Fibroblast of skin of left quadriceps (primary cell): Measurements from ENCODE around the gene FKRP.
A peak's percentile ranks its signal among the peaks of the same experiment; 100 is the strongest.
"Not testable (repeated sequence)": the region's sequence is repeated elsewhere in the genome, so short reads cannot be mapped to it uniquely, and the experiment has no call there.

Experiments used
- DNase-seq, 2 experiments: peaks; one replicate each; pipeline ENCODE4 v3.0.0-alpha.2; 2013; ENCODE audit warnings: low read depth in 2 of 2

The FKRP gene

DNA sequence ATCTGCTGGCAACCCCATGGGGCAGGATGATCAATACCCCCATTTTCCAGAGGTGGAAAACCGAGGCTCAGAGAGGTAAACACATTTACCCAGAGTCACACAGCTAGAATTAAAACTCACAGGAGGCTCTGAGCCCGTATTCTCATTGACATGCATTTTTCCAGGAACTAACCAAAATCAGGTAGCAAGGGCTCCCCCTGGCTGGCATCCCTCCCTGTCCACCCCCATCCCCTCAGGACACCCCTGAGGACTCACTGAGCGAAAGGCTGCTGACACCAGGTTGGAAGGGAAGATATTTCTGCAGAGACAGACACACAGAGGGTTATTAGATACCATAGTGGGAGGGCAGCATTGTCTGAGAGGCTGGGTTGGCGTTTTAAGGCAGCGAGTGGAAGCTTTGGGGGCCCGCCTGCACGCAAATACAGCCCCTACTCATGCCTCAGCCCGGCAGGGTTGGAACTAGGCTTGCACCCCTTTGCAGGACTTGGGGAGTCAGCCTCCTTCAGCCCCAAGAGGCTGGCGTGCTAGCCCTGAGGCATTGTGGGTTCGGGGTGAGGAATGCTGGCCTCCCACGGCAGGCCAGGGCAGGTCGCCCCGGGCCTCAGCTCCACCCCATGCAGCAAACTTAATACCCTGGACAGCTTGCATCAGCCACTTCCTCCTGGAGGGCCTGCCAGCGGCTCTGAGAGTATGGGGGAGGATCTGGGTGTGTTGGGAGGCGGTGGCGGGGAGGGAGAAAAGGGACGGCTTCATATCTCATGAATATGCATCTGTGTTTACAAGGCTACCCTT is 38.6 kb downstream of the FKRP start:
- peak; percentile 89 to 91 for DNase-seq

DNA sequence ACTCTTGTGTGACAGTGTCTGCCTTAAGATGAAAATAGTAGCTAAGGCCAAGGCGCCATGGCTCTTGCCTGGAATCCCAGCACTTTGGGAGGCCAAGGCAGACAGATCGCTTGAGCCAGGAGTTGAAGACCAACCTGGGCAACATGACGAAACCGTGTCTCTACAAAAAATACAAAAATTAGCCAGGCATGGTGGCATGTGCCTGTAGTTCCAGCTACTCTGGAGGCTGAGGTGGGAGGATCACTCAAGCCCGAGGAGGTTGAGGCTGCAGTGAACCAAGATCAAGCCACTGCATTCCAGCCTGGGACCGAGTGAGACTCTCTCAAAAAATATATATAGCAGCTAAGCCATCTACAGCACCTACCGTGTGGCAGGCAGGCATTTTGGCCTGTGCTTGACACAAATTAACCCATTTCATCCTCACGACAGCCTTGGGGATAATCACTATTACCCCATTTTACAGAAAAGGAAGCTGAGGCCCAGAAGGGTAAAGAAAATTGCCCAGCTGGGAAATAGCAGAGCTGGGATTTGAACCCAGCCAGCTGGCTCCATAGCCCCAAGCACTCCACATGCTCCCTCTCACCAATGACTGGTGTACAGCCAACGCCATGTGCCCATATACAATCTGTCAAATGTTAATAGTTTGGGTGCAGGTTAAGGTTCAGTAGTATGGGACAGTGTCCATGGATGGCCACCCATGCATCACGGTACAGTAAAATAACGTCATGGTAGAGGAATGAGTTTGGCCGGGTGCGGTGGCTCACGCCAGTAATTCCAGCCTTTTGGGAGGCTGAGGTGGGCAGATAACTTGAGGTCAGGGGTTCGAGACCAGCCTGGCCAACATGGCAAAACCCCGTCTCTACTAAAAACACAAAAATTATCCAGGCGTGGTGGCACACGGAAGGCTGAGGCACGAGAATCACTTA is 39.5 kb downstream of the FKRP start:
- no peak for DNase-seq

DNA sequence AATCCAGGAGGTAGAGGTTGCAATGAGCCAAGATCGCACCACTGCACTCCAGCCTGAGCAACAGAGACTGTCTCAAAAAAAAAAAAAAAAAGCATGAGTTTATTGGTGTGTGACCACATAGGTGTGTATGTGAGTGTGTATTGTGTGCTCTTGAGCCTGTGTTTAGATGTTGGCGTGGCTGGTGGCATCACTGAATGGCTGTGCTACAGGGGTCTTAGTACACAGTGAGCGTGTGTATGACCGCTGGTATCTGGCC is 40.1 kb downstream of the FKRP start:
- no peak for DNase-seq

DNA sequence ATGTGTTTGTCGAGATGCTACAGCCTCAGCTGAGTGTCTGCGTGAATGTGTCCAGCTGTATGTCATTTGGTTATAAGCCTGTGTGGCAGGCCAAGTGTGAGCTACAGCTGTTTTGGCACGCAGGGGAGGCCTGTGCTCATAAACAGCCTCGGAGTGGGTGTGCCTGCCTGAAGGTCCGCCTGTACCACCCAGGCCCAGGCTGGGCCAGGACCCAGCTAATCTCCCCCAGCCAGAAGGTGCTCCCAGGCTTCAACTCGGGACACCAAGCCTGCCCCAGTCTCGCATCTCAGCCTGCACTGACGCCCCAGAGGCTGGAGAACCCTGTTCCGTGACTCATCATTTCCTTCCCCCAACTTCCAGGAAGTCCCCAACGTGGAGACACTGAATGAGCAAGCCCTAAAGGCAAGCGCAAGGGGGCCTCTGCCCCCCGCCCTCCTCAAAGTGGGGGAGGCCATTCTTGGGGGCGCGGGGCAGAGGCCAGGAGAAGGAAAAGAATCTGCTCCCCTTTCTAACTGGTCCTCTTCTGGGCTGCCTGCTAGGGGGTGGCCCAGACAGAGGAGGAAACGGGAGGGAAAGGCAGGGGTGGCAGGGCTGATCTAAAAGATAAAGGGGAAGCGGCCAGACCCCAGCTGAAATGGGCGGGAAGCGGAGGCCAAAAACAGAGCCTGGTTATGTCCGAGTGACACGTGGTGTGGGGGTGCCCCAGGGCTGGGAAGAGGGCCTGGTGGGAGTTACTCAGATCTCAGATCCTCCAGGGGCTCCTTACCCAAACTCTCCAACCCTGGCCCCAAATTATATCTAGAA is 40.6 kb downstream of the FKRP start:
- DNase-seq, result peak in 1 of 2 experiments; percentile 52

DNA sequence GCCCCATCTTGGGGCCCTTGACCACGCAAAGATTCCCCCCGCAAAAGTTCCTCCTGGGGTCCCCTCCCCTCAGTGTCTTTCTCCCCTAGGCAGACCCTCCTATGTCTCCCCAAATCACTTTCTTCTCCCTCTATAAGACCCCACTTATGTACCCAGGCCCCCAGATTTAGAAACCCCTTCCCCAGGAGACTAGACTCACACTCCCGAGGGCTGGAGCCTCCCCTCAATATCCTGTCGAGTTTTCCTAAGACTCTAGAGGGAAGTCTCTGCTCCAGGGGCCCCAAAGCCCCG is 41.1 kb downstream of the FKRP start:
- no peak for DNase-seq

DNA sequence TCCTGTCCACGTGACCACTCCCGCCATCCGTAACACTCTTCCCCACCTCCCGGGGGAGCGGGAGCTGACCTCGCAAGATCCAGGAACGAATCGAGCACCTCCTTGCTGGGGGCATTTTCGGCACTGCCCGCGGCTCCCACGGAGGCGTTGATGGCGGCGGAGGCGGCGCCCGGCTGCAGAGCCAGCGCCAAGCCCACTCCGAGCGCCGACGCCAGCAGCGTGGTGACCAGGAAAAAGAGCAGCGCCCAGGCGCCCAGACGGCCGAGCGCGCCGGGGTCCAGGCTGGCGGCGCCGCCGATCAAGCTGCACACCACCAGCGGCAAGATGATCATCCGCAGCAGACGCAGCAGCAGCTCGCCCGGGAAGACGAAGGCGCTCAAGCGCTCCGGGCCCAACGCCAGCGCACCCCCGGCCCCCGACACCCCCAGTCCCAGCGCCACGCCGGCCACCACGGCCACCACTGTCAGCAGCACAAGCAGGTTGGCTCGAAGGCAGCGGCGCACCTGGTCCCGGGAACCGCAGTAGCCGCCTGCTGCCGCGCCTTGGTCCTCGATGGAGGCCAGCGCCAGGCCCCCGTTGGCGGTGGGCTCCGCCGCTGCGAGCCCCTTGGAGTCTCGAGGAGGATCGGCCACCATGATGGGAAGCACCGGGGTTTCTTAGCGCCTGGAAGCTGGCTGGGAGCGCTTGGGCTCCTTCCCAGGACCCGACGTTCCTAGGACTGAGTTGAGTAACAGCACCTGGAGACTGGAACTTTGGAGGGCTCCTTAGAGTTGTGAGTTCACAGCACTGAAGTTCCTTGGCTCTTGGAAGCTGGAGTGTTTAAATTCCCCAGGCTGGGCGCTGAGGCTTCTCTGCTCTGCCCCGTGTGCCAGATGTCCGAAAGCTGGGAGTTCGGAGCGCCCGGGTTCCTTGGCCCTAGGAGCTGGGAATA is 41.7 kb downstream of the FKRP start:
- DNase-seq, result no peak

DNA sequence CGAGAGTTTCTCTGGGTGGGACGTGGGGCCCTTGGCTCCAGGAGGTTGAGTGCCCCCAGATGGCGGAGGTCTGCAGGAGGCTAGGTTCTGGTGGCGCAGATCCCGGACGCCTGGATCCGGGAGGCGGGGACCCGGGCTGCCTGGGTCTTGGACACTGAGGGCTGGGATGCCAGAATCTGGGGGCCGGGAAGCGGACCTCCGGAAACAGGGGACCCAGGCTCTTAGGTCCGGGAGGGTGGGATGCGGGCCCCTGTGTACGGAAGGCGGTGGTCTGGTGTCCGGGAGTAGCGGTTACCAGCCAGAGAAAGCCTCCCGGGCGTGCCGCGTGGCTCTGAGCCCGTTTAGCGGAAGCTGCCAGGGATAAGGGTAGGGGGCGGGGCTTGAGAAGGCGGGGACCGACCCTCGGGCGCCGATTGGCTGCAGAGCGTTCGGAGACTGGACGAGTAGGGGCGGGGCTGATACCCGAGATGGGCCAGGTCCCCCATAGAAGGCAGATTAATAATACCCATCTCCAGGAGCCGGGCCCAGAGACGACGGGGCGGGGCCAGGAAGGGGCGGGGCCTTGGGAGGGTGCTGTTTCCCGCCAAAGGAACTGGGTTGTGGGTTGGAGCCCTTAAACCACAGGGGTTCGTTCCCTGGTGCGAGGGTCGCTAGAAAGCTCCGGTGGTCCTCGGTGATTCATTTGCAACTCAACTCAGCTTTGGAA is 42.6 kb downstream of the FKRP start, which contains the start of gene SLC1A5:
Gene SLC1A5, minus strand, starts transcription at position 333 of the 706 bp plus-strand sequence. CDS start 629 bp downstream, outside the sequence.
- DNase-seq, result peak; percentile 95 to 96

DNA sequence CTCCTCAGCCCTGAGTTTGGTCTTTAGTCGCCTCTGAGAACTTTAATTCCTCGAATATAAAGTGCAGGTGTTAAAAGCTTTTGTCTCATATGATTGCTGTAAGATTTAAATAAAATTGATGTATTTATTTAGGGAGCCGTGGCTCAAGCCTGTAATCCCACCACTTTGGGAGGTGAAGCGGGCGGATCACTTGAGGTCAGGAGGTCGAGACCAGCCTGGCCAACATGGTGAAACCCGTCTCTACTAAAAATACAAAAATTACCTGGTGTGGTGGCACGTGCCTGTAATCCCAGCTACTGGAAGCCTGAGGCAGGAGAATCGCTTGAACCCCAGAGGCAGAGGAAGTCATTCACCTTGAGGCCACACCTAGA is 43.1 kb downstream of the FKRP start:
- no peak for DNase-seq

DNA sequence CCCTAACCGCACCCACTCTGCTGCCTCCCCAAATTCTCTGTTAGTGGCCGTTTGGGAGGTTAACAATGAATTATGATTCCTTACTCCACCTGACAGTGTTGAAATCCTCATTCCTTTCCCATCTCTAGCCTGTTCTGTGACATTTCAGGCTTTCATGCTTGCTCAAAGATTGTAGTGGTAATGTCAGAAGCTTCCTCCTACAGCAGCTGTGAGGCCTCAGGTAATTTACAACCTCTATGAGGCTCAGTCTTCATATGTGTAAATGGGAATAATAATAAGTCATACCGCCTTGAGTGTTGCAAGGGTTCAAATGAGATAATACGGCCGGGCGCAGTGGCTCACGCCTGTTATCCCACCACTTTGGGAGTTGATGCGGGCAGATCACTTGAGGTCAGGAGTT is 43.5 kb downstream of the FKRP start:
- no peak for DNase-seq

DNA sequence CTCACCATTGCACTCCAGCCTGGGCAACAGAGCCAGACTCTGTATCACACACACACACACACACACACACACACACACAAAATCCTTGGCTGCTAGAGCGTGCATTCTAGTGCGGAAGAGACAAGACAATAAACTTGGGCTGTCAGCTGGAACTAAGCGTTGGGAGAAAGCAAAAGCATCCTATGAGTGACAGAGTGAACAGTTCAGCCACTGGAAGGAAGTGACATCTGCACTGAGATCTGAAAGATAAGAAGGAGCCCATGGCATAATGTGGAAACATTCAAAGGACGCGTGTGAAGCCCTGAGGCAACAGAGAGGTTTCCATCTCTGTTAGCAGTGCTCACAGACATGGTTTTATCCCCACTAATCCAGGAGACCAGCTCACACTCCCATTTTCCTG is 46.1 kb downstream of the FKRP start:
- DNase-seq, result no peak

DNA sequence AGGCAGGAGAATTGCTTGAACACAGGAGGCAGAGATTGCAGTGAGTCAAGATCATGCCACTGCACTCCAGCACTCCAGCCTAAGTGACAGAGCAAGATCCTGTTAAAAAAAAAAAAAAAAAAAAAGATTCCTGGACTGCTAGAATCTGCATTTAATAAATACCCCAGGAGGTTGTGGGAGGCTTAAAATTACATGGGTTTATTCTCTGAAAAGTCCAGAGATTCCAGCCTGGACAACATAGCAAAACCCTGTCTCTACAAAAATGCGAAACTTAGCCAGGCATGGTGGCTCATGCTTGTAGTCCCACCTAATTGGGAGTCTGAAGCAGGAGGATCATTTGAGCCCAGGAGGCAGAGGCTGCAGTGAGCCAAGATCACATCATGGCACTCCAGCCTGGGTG is 52.0 kb downstream of the FKRP start:
- DNase-seq, result no peak

DNA sequence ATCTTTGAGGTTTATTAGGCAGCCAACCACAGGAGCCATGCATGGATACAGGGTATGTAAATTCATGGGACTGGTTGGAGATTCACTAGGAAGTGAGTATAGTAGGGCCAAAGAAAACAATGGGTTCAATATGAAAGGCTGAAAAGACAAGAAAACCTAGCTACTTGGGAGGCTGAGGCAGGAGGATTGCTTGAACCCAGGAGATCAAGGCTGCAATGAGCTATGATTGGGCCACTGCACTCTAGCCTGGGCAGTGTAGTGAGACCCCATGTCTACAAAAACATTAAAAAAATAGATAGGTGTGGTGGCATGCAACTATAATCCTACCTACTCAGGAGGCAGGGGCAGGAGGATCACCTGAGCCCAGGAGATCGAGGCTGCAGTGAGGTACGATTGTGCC is 52.9 kb downstream of the FKRP start:
- DNase-seq, result no peak

DNA sequence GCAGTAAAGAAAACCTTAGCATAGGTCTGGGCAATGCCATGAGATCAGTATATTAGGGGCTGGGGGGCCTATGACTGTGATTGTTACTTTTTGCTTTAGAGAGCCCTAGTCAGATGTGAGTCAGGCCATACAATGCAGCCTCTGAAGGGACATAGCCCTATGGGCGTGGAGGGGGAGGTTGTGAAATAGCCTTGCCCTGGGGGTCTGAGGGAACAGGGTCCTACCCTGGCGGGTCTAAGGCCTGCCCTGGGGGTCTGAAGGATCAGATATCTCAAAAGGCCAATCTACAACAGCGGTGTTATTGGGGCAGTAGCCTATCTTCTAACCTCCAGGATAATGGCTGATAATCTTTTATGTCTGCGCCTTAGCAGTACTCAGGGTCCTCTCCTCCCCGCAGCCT is 56.3 kb downstream of the FKRP start:
- DNase-seq, result no peak

DNA sequence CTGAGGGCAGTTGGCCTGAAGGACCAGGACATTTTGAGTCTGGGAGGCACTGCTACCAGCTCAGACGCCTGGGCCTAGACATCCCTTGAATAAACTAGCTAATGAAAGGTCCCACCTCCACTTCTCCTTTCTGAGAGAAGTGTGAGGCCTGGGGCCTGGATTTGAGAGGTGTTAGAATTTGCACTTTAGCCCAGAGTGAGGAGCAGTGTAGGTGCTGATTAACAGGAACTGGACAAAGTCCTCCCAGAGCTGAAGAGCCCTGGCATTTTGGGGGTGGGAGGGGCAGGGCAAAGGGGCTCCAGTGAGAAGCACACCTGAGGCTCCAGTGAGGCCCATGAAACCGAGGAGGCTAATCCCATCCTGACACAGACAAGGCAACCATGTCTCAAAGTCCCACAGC is 57.7 kb downstream of the FKRP start:
- DNase-seq, result no peak

DNA sequence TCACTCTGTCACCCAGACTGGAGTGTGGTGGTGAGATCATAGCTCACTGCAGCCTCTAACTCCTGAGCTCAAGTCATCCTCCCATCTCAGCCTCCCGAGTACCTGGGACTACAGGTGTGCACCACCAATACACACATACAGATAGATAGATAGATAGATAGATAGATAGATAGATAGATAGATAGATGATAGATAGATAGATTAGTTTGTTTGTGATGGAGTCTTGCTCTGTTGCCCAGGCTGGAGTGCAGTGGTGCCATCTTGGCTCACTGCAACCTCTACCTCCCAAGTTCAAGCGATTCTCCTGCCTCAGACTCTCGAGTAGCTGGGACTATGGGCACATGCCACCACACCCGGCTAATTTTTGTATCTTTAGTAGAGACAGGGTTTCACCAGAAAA is 58.6 kb downstream of the FKRP start:
- not testable (repeated sequence) for DNase-seq

DNA sequence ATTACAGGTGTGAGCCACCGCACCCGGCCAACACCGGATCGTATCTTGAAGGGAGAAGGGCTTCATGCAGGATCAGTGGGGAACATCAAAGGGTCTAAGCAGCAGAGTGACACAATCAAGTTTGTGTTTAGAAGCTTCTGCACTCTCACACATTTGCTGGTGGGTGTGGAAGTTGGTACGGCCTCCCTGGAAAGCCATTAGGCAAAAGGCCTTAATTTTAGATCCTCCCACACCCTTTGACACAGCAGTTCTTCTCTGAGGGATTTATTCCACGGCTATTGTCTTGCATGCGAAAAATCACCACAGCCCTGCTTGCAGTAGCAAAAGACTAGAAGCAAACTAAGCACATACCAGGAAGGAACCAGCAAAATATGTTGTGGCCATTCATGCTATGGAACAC is 60.8 kb downstream of the FKRP start:
- DNase-seq, result no peak
